Osteoblast (primary cell): Measurements from ENCODE around the gene ATP10D. TPM values are rescaled to one million over a fixed set of nuclear protein-coding genes. Genes with fewer than 3 reads are reported as not detected.

Source experiments
- DNase-seq: peaks from one replicate; pipeline ENCODE4 v3.0.0; 2011; ENCODE audit warnings: low spot score, mixed read lengths; ENCODE audit not compliant: insufficient read length; ENCODE audit errors: missing footprints
- H2AFZ ChIP-seq: 2 replicates; pipeline ENCODE4 v1.6.0; 2011; ENCODE audit warnings: mild to moderate bottlenecking, low read length
- H3K27ac ChIP-seq: 2 replicates; pipeline ENCODE4 v1.5.1; 2011; ENCODE audit warnings: mild to moderate bottlenecking, low read depth, low read length, moderate library complexity
- H3K27me3 ChIP-seq: 2 replicates; pipeline ENCODE4 v1.6.0; 2012; ENCODE audit warnings: mild to moderate bottlenecking, control low read depth, inconsistent platforms, low read length, moderate library complexity; ENCODE audit not compliant: insufficient read depth
- H3K36me3 ChIP-seq: 2 replicates; pipeline ENCODE4 v1.5.1; 2011; ENCODE audit warnings: mild to moderate bottlenecking, low read length, control low read depth, moderate library complexity; ENCODE audit not compliant: insufficient read depth
- H3K4me1 ChIP-seq: 2 replicates; pipeline ENCODE4 v1.5.1; 2011; ENCODE audit warnings: mild to moderate bottlenecking, low read length, control low read depth, moderate library complexity; ENCODE audit not compliant: insufficient read depth
- H3K4me2 ChIP-seq: 2 replicates; pipeline ENCODE4 v1.6.0; 2011; ENCODE audit warnings: mild to moderate bottlenecking, low read length; ENCODE audit not compliant: insufficient read depth
- H3K4me3 ChIP-seq: fragments of 200-600 bp; sonication (generic); 3 replicates; pipeline ENCODE4 v1.5.1; 2012; ENCODE audit warnings: mild to moderate bottlenecking, low read length, inconsistent platforms; ENCODE audit not compliant: insufficient read depth
- H3K79me2 ChIP-seq: 2 replicates; pipeline ENCODE4 v1.6.0; 2012; ENCODE audit warnings: mild to moderate bottlenecking, low read length, control low read depth, inconsistent platforms; ENCODE audit not compliant: insufficient read depth
- H3K9me3 ChIP-seq: 2 replicates; pipeline ENCODE4 v1.5.1; 2011; ENCODE audit warnings: low read depth, low read length, control low read depth
- H4K20me1 ChIP-seq: 2 replicates; pipeline ENCODE4 v1.6.0; 2012; ENCODE audit warnings: mild to moderate bottlenecking, low read length, control low read depth; ENCODE audit not compliant: insufficient read depth
- CTCF ChIP-seq: IDR thresholded peaks from 2 replicates; pipeline ENCODE4 v1.5.1; 2011; ENCODE audit warnings: mild to moderate bottlenecking, low read depth, low read length, moderate library complexity; ENCODE audit errors: extremely low read depth
- total RNA-seq: library from RNA; depleted of rRNA; stranded (reverse); fragments of >200 nt; gene quantifications from 2 replicates; pipeline ENCODE4 v1.2.3, GENCODE V29; 2012

Gene ATP10D
- total RNA-seq, 1 donor: 51.8 TPM

DNA sequence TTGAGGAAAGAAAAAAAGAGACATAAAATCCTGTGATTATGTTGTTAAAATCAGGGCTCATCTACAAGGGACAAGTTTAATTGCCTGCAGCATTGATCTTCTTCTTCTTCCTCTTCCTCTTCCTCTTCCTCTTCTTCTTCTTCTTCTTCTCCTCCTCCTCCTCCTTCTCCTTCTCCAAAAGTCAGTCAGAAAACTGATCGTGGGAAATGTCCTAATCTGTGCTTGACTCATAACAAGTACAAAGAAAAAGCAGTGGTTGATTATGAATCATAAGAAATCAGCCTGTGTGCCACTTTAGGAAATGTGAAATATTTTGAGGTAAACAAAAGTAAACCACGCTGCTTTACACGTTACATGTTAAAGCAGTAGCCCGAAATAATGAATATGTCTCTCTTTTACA lies 2.7 kb upstream of the ATP10D start:
- H3K36me3 ChIP-seq: no peaks in the 10 kb centered on the region
- no peak overlapping the region for H2AFZ ChIP-seq
- H4K20me1 ChIP-seq: no peaks in the 10 kb centered on the region
- DNase-seq: peak; percentile 76
- peaks cover 17% of the 10 kb centered on the region for H3K79me2 ChIP-seq
- peaks cover 10% of the 10 kb centered on the region for H3K4me1 ChIP-seq
- no peak overlapping the region for H3K4me3 ChIP-seq
- H3K27ac ChIP-seq: peak overlapping the region; percentile 54
- H3K4me2 ChIP-seq: peak overlapping the region; percentile 54
- no peaks in the 10 kb centered on the region for H3K27me3 ChIP-seq
- no peaks in the 10 kb centered on the region for H3K9me3 ChIP-seq
- TF ChIP-seq CTCF: no peak

DNA sequence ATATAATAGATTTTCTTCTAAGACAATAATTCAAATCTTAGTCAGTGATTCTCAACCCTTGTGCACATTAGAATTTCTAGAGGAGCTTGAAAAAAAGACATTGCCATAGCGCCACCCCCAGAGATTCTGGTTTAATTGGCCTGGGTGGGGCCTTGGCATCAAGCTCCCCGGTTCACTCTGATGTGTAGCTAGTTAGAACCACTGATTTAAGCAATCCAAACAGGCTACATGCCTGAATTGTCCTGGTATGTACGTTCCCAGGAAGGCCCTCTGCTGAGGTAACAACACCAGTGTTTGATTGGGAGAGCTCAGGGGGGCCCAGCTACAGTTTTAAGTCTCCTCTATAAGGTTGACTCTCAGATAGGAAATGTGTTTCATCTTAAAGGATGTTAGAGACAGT lies 1.3 kb upstream of the ATP10D start:
- H2AFZ ChIP-seq: peak overlapping the region; percentile 71
- no peaks in the 10 kb centered on the region for H3K9me3 ChIP-seq
- no peaks in the 10 kb centered on the region for H3K27me3 ChIP-seq
- peaks cover 26% of the 10 kb centered on the region for H3K79me2 ChIP-seq
- H3K27ac ChIP-seq: no peak overlapping the region
- H3K4me2 ChIP-seq: no peak overlapping the region
- no peak for DNase-seq
- H3K4me3 ChIP-seq: no peak overlapping the region
- peaks cover 13% of the 10 kb centered on the region for H3K4me1 ChIP-seq
- H4K20me1 ChIP-seq: no peaks in the 10 kb centered on the region
- TF ChIP-seq CTCF: no peak
- H3K36me3 ChIP-seq: no peaks in the 10 kb centered on the region

DNA sequence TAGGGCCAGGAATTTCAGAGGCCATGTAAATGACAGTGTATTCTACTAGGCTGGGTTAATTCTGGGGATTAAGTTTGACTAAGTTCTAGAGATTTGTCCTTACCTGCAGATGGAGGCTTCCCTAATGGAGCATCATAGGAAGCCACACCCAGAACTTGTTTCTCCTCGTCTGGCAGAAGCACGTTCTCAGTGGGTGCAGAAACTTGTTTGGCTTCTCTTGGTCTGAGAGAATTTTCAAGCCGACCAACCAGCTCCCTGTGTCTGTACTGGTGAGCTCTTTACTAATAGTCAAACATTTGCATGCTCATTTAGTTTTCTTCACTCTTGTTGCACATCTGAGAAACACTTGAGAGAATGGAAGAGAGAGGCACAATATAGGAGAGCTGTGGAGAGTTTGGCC lies 907 bp upstream of the ATP10D start:
- peaks cover 13% of the 10 kb centered on the region for H3K4me1 ChIP-seq
- H2AFZ ChIP-seq: peak overlapping the region; percentile 71
- no peak overlapping the region for H3K4me2 ChIP-seq
- TF ChIP-seq CTCF: no peak
- no peaks in the 10 kb centered on the region for H3K9me3 ChIP-seq
- H3K79me2 ChIP-seq: peaks cover 30% of the 10 kb centered on the region
- H4K20me1 ChIP-seq: no peaks in the 10 kb centered on the region
- H3K36me3 ChIP-seq: no peaks in the 10 kb centered on the region
- no peak overlapping the region for H3K4me3 ChIP-seq
- peak overlapping the region; percentile 92 for H3K27ac ChIP-seq
- no peaks in the 10 kb centered on the region for H3K27me3 ChIP-seq
- no peak for DNase-seq

GRCh38 chr4:47485768-47486167 lies 693 bp downstream of the ATP10D start:
- no peak for TF ChIP-seq CTCF
- peaks cover 13% of the 10 kb centered on the region for H3K4me1 ChIP-seq
- peak overlapping the region; percentile 77 for H3K4me3 ChIP-seq
- peak overlapping the region; percentile 96 for H3K4me2 ChIP-seq
- H3K9me3 ChIP-seq: no peaks in the 10 kb centered on the region
- no peaks in the 10 kb centered on the region for H3K36me3 ChIP-seq
- no peaks in the 10 kb centered on the region for H4K20me1 ChIP-seq
- DNase-seq: no peak
- peaks cover 43% of the 10 kb centered on the region for H3K79me2 ChIP-seq
- H3K27ac ChIP-seq: peak overlapping the region; percentile 92
- H3K27me3 ChIP-seq: no peaks in the 10 kb centered on the region
- peak overlapping the region; percentile 64 for H2AFZ ChIP-seq
